GM18519 (cell line): ENCODE data around the gene TRAPPC4.
"Not testable (repeated sequence)": the region's sequence is repeated elsewhere in the genome, so short reads cannot be mapped to it uniquely, and the experiment has no call there.

ENCODE experiments used
- ATAC-seq: cut with Tn5 transposase; IDR thresholded peaks from one replicate; pipeline ENCODE4 v1.9.1; 2021; ENCODE audit warnings: mild to moderate bottlenecking, moderate library complexity; ENCODE audit not compliant: unreplicated experiment, low FRiP score

Gene TRAPPC4

GRCh38 chr11:119012629-119013170 lies 5.9 kb upstream of the TRAPPC4 start:
- ATAC-seq = no peak

GRCh38 chr11:119014209-119014924 lies 4.2 kb upstream of the TRAPPC4 start:
- ATAC-seq = no peak

DNA sequence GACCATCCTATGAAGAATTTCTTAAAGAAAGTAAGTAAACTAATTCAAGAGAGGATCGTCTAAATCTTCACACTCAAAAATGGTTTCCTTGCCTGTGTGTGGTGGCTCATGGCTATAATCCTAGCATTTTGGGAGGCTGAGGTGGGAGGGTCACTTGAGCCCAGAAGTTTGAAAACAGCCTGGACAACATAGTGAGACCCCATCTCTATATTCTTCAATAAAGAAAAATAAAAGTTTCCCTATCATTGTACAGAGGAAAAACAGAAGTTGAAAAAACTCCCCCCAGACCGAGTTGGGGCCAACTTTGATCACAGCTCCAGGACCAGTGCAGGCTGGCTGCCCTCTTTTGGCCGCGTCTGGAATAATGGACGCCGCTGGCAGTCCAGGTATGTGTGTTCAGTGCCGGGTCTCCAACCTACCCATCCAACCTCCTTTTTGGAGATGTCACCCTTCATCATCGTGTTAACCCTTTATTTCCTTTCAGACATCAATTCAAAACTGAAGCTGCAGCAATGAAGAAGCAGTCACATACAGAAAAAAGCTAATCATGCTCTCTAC lies 3.4 kb upstream of the TRAPPC4 start:
- ATAC-seq = no peak

- no peak for ATAC-seq
Observed at GRCh38 chr11:119016216-119017009, 2.2 kb upstream of the TRAPPC4 start.

- ATAC-seq = not testable (repeated sequence)
Observed at GRCh38 chr11:119017377-119017776, 1.2 kb upstream of the TRAPPC4 start.

- ATAC-seq = no peak
Observed at GRCh38 chr11:119019996-119020395, 1.4 kb downstream of the TRAPPC4 start.

GRCh38 chr11:119021631-119022030 lies 3.1 kb downstream of the TRAPPC4 start:
- no peak for ATAC-seq

DNA sequence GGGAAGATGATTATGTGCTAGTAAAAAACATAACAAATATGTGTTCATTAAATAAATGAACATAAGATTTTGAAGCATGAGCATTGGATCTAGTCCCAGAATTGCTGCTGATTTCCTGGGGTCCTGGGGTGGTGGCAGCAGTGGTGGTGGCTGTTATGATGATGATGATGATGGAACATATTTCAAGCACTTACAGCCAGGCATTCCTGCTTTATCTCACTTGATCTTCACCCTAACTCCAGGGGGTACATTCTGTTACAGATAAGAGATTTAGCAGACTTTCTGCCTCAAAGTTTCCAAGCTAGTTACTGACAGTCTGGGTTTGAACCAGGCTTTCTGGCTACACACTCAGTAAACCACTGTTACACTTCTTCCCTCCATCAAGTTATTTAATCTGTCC lies 5.2 kb downstream of the TRAPPC4 start:
- no peak for ATAC-seq

GRCh38 chr11:119024430-119025098 lies 6.0 kb downstream of the TRAPPC4 start:
- ATAC-seq = no peak

GRCh38 chr11:119025099-119025473 lies 6.5 kb downstream of the TRAPPC4 start:
- ATAC-seq = no peak

DNA sequence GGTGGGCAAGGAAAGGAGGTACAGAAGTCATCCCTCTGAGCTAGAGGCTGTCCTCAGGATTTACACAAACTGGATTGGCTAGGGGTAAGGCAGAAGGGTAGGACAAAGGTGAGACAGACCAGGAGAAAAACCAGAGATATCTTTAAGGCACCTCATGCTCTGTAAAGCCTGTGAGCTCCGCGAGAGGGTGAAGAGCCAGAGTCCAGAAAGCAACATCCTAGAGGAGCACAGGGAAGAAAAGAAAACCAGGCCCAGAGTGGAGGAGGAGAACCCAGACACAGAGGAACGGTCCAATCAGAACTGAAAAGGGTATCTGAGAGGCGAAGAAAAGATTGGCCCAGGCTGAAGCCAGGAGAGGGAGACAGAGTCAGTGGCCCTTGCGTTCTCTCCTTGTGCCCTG lies 7.0 kb downstream of the TRAPPC4 start:
- no peak for ATAC-seq

- no peak for ATAC-seq
Observed at GRCh38 chr11:119025978-119026766, 7.6 kb downstream of the TRAPPC4 start.

DNA sequence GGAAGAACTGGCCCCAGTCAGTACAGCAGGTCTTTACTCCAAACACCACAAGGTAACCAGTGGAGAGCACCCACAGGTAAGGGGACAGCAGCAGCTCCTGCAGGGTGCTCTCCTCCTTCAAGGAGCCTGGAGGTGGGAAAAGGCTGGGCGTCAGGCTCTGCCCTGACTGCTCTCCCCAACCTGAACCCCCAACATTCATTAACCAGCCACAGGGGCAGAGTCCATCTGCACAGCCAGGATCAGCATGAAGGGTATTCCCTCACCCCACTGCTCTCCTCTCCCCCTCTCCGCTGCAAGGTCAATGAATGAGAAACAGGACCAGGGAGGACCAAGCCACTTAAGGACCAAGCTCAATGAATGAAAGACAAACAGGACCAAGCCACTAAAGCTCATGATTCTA lies 8.4 kb downstream of the TRAPPC4 start:
- ATAC-seq = no peak

DNA sequence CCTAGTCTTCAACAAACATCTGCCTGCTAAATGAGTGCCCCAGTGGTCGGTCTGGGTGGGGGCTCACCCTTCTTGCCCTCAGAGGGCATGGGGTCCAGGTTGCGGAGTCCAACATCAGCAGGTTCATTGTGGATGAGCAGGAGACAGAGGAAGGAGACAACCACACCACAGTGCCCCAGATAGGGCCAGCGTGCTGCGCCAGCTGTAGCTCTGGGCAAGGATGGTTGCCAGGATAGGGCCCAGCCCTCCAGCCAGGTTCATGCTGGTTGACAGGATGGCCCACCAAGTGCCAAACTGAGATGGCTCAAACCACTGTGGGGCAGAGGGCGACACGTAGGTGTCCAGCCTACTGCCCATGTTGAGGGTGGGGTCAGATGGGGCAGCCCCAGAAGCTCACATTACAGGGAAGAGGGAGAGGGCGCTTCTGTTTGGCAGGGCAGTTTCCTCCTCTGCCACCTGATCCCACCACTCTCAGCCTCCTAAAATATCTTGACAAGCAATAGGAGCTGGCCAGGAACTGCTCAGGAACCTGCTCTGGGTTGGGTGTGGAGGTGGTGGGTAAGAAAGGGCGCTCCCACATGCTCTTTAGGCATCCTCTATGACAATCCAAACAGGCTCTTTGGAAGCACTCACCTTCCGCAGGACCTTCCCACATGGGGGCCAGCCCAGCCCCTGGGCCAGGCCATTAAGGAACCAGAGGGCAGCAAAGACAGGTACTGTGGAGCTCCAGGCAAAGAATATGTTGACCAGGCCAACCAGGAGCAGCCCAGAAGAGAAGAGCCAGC lies 9.2 kb downstream of the TRAPPC4 start:
- ATAC-seq = no peak

DNA sequence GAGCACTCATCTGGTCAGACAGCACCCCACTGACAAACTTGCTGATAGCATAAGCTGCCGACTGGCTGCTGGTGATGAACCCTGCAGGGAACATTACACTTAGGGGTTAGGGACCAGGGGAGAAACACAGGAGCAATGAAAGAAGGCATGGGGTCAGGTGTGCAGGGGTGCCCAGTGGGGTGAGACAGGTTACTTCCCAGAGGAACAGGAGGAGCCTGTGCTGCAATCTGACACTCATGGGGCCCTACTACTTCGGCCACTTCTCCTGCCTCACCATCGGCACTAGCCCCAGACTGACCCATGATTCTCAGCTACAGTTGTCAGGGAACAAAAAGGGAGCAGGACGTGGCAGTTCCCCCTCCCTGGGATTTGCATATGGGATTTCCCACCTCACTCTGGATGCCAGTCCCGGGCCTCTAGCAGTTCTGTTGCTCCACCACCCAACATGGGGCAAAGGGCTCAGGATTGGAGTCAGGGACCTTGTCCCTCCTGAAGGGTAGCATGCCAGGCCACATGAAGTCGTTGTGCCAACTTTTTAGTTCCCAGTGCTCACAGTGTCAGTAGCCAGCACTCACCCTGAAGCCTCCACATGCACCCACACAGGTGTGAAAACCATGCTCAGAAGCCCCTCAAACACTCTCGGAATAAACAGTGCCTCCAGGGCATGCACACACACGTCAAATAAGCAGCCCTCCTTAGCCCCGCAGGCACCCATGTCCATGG lies 9.9 kb downstream of the TRAPPC4 start:
- ATAC-seq = no peak

GRCh38 chr11:119029069-119029339 lies 10.4 kb downstream of the TRAPPC4 start:
- no peak for ATAC-seq

GRCh38 chr11:119029340-119030028 lies 10.9 kb downstream of the TRAPPC4 start:
- peak; percentile 16 for ATAC-seq

DNA sequence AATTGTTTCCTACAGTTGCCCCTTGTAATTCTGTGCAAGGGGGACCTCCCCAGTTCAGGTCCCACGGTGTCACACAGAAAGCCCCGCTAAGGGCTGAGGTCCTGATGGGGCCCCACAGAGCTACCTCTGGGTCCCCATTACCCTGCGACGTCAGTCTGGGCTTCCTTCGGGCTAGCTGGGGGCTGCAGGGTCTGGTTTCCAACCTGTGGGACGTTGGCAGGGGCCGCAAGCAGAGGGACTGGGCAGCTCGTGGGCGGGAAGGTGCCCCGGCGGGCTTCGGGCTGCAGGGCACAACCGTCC lies 11.4 kb downstream of the TRAPPC4 start:
- peak; percentile 8 for ATAC-seq
